HG03196 (cell line): ENCODE data around the gene METAP1D.

Experiments
- ATAC-seq: cut with Tn5 transposase; IDR thresholded peaks from one replicate; pipeline ENCODE4 v1.9.1; 2021; ENCODE audit not compliant: unreplicated experiment

METAP1D gene

GRCh38 chr2:172079416-172079815 is 79.7 kb downstream of the METAP1D start:
- ATAC-seq: no peak

- ATAC-seq: no peak
Observed at GRCh38 chr2:172079838-172080640, 80.3 kb downstream of the METAP1D start.

GRCh38 chr2:172080641-172081220 is 81.0 kb downstream of the METAP1D start:
- ATAC-seq: no peak

- ATAC-seq: no peak
Observed at GRCh38 chr2:172081221-172082022, 81.7 kb downstream of the METAP1D start.

- ATAC-seq: no peak
Observed at GRCh38 chr2:172082105-172082943, 82.6 kb downstream of the METAP1D start.

- no peak for ATAC-seq
Observed at GRCh38 chr2:172082944-172083627, 83.3 kb downstream of the METAP1D start.

DNA sequence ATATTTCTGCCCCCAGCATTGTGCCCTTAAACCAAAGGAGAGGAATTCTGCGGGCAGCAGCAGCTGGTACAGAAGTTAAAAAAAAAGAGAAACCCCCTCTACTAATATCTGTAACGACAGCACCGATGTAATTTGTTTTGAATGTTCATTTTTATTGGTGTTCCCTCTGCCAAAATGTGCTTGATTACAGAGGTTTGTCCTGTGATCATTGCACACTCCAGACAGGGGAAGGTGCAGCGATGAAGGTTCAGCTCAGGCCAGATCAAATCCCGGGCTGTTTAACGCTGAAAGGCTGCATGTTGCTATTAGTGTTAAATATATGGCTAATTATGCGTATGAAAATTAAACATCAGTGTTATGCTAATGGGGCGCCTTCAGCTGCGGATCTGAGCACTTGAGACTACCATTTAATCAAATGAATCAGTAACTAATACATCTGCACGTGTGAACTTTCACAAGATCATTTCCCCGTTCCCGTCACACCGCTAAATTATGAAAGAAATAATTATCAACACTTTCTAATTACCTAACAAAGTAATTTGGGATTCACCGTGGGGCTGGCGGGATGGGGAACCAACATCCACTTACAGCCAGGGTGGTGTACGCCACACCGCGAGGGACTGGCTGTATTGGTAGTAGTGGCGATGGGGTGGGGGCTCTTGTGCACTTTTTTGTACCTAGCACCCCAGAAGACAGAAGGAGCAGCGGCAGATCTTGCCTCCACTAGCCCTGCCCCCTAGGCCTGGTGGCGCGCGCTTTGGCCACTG is 84.1 kb downstream of the METAP1D start:
- no peak for ATAC-seq

DNA sequence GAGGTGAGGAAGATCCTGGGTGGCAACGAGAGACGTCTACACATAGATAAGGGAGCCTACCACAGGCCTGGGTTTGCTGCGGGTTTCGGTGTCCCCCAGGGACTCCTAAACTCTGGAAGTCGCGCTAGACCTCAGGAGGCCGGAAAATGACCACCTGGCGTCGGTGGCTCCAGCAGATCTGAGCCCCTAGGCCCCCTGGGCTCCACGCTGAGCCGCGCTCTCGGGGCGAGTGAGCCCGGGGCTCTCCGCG is 84.6 kb downstream of the METAP1D start:
- no peak for ATAC-seq

DNA sequence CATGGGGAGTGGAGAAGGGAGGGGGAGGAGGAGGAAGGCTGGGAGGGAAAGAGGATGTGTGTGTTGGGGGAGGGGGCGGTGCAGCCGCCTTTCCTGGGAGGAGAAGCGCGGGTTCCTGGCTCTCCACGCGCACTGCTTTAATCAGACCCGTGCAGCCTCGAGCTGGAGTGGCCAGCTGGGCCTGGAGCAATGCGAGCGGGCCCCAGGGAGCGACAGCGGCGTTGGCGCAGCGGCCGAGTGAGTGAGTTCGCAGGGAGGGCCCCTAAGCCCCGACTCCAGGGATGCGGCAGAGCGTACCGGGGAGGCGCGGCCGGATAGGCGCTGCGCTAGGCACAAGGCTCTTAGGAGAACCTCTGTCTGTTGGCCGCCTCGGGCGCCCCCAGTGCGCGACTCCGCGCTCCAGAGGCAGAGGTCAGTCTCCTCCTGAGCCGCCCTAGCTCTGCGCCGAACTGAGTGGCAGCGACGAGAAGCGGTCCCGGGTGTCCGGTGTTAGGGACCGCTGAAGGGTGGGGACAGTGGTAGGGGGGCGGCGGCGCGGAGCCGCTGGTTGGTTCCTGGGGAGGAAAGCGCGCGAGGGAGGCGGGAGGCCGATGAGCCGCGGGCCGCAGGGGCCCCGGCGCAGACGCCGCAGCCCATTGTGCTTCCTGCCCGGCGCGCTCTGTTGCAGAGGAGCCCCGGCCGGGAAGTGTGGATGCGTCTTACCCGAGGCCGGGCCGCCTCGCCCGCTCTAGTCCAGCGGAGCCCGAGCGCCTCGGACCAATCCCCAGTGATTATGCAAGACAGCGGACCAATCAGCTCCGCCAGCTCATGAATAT is 85.1 kb downstream of the METAP1D start:
- ATAC-seq: peak; percentile 70

DNA sequence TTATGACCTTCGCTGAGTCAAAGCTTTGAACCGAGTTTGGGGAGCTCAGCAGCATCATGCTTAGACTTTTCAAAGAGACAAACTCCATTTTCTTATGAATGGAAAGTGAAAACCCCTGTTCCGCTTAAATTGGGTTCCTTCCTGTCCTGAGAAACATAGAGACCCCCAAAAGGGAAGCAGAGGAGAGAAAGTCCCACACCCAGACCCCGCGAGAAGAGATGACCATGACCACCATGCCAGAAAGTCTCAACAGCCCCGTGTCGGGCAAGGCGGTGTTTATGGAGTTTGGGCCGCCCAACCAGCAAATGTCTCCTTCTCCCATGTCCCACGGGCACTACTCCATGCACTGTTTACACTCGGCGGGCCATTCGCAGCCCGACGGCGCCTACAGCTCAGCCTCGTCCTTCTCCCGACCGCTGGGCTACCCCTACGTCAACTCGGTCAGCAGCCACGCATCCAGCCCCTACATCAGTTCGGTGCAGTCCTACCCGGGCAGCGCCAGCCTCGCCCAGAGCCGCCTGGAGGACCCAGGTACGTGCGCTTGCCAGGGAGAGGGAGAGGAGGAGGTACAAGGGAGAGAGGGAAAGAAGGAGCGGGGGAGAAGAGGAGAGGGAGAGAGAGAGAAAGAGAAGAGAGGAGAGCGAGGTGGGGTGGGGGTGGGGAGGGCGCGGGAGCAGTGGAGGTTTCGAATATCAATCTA is 85.9 kb downstream of the METAP1D start, which contains the start of gene DLX1:
Gene DLX1, plus strand, starts transcription at position 48 of the 700 bp plus-strand sequence. Its CDS starts 171 bp downstream, at position 219.
- ATAC-seq: peak; percentile 15

- no peak for ATAC-seq
Observed at GRCh38 chr2:172086241-172087206, 86.8 kb downstream of the METAP1D start.

DNA sequence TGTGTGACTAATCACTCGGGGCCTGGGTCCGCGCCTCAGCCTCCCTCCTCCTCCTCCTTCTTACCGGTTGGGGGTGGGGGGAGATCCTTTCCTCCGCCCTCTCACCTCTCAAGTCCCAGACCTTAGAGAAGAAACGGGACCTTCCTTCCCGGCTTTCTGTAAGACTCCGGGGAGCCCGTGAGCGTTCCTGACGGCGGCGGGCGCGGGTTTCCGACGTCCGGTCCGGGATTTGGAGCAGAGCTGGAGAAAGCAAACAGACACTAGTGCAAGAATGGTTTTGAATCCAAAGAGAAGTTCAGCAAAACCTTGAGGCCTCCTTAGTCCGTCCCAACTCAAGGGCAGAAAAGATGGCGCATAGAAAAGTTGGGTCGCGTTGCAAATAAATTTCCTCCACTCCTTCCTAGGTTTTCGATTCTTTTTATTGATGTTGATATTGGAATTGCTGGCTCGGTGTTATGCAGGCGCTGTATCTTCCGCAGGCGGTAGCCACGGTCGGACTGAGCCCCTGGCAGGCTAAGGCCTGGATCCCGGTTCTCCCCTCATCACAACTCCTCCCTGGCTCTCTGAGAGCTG is 87.5 kb downstream of the METAP1D start:
- no peak for ATAC-seq

GRCh38 chr2:172087780-172088244 is 88.1 kb downstream of the METAP1D start:
- no peak for ATAC-seq

GRCh38 chr2:172088245-172089004 is 88.7 kb downstream of the METAP1D start:
- ATAC-seq: no peak

DNA sequence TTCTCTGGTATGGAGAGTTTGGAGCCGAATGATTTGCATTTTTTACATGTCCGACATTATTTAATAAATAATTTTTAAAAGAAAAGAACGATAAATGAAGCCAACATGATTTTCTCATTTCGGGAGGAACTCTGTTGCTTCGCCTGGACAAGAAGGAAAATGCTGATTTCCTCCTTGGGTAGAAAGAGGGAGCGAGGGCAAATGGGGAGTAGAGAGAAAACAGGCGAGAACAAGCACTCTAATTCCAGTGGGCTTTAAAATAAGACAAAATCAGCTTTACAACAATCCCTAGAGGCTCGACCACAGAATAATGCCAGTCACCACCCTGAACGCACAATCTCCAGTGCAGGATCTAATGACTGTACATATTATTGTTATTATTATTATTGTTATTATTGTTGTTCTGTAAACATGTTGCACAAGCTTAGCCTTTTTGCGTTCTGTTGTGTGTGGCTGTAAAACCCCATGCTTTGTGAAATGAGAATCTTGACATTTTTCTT is 89.3 kb downstream of the METAP1D start:
- ATAC-seq: no peak

- no peak for ATAC-seq
Observed at GRCh38 chr2:172089633-172090032, 89.9 kb downstream of the METAP1D start.
